ENCODE results near the gene ADSS1.

DNA sequence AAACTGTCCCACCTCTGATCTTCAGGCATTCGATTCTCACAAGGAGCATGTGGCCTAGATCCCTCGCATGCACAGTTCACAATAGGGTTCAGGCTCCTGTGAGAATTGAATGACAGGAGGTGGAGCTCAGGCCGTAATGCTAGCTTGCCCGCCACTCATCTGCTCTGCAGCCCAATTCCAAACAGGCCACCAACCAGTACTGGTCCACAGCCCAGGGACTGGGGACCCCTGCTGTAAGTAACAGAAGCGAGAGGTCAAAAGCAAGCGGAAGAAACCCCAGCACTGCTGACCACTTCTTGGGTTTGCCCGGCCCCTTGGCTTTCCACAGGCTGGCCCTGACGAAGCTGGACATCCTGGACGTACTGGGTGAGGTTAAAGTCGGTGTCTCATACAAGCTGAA lies 20.5 kb downstream of the ADSS1 start:
- TF ChIP-seq, protein P1, sequence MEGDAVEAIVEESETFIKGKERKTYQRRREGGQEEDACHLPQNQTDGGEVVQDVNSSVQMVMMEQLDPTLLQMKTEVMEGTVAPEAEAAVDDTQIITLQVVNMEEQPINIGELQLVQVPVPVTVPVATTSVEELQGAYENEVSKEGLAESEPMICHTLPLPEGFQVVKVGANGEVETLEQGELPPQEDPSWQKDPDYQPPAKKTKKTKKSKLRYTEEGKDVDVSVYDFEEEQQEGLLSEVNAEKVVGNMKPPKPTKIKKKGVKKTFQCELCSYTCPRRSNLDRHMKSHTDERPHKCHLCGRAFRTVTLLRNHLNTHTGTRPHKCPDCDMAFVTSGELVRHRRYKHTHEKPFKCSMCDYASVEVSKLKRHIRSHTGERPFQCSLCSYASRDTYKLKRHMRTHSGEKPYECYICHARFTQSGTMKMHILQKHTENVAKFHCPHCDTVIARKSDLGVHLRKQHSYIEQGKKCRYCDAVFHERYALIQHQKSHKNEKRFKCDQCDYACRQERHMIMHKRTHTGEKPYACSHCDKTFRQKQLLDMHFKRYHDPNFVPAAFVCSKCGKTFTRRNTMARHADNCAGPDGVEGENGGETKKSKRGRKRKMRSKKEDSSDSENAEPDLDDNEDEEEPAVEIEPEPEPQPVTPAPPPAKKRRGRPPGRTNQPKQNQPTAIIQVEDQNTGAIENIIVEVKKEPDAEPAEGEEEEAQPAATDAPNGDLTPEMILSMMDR (IDR thresholded peaks at IDR 0.05; ENCODE audit: low read length): no peak
- TF ChIP-seq EZH2 (IDR thresholded peaks at IDR 0.05; ENCODE audit: borderline replicate concordance, low read length): no peak
